Activated naive CD8-positive, alpha-beta T cell treated with anti-CD3 and anti-CD28 coated beads, Interleukin-2, amount 10 ng/mL, durations not matched to agents 7 days and 5 days (primary cell): ENCODE data around the gene MAGI1. TPM values are rescaled to one million over a fixed set of nuclear protein-coding genes. Genes with fewer than 3 reads are reported as not detected.

Experiments
- ATAC-seq: fragments of 150-1000 bp; cut with Tn5 transposase; one replicate; pipeline ENCODE4 v1.10.0; 2021; ENCODE audit warnings: low read depth, moderate library complexity
- POLR2A ChIA-PET: fragments of 350-600 bp; sonication (Branson Sonifier 250); formaldehyde crosslinking; loops from one replicate; lab custom pipeline; 2021; ENCODE audit warnings: antibody characterized with exemption; lab: Charles Lee
- DNase-seq: peaks from one replicate; pipeline ENCODE4 v3.0.0; 2021
- H3K27ac Mint-ChIP-seq: one replicate; pipeline ENCODE4 v1.8.0; 2022; ENCODE audit warnings: mild to moderate bottlenecking, mixed read lengths
- H3K27me3 Mint-ChIP-seq: one replicate; pipeline ENCODE4 v1.8.0; 2022; ENCODE audit warnings: mild to moderate bottlenecking, moderate library complexity, mixed read lengths
- H3K36me3 Mint-ChIP-seq: one replicate; pipeline ENCODE4 v1.8.0; 2021; ENCODE audit warnings: mild to moderate bottlenecking, mixed read lengths
- H3K4me1 Mint-ChIP-seq: one replicate; pipeline ENCODE4 v1.8.0; 2021; ENCODE audit warnings: mixed read lengths
- H3K4me3 Mint-ChIP-seq: one replicate; pipeline ENCODE4 v1.8.0; 2022; ENCODE audit warnings: mild to moderate bottlenecking, moderate library complexity, mixed read lengths
- H3K9me3 Mint-ChIP-seq: one replicate; pipeline ENCODE4 v1.8.0; 2021; ENCODE audit warnings: mixed read lengths
- total RNA-seq, 2 experiments: library from RNA; stranded (reverse); gene quantifications; one replicate each; pipeline ENCODE4 v1.2.3, GENCODE V29; 2021

MAGI1 gene
- total RNA-seq, 2 experiments from 2014 or later, result not detected

GRCh38 chr3:65584002-65584401 lies 454.7 kb downstream of the MAGI1 start:
- no peak for ATAC-seq
- DNase-seq, result no peak
- Mint-ChIP-seq H3K27me3 (no peaks in the 10 kb centered on the region), H3K4me3 (no peak overlapping the region), H3K4me1 (no peaks in the 10 kb centered on the region), H3K27ac (no peak overlapping the region), H3K36me3 (no peaks in the 10 kb centered on the region), H3K9me3 (no peaks in the 10 kb centered on the region)
- POLR2A ChIA-PET, result no interaction called here

GRCh38 chr3:65583188-65583587 lies 455.5 kb downstream of the MAGI1 start:
- Mint-ChIP-seq H3K27me3 (no peaks in the 10 kb centered on the region), H3K27ac (no peak overlapping the region), H3K4me3 (no peak overlapping the region), H3K9me3 (no peaks in the 10 kb centered on the region), H3K4me1 (no peaks in the 10 kb centered on the region), H3K36me3 (no peaks in the 10 kb centered on the region)
- POLR2A ChIA-PET, result no interaction called here
- ATAC-seq (no peak), DNase-seq (no peak)

DNA sequence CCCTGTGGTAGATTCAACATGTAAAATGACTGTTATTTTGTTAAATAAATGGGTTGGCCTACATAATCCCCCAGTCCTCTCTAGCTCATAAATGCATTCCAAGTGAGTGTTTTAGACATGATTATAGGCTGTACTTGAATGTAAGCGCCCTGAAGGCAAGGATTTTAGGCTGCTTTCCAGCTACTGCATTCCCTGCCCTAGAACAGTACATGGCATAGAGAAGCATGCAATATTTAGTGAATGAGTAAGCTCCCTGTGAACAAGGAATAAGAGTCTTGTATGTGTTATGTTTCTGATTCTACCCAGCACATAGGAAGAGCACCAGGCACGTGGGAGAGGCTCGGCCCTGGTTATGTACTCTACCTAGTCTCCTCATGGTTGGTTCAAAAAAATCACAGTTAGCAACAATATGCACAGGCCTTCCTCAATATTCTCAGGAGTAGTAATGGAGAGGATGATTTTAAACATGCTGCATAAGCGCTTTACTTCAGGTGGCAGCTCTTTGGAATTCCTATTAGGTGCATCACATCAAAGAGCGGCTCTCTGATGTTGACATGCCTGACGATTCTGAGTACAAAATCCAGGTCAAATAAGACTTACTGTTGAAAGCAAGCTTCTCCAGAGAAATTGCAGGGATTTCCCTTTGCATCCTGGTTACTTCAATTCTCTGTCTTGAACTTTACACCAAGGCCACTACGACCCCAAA lies 456.6 kb downstream of the MAGI1 start:
- no peaks in the 10 kb centered on the region for H3K27me3 Mint-ChIP-seq
- no peak overlapping the region for H3K27ac Mint-ChIP-seq
- no peaks in the 10 kb centered on the region for H3K36me3 Mint-ChIP-seq
- H3K9me3 Mint-ChIP-seq, result no peaks in the 10 kb centered on the region
- no peaks in the 10 kb centered on the region for H3K4me1 Mint-ChIP-seq
- H3K4me3 Mint-ChIP-seq, result no peak overlapping the region
- ATAC-seq (no peak), DNase-seq (no peak)
- POLR2A ChIA-PET, result no interaction called here

- ATAC-seq (no peak), DNase-seq (no peak)
- Mint-ChIP-seq H3K36me3 (no peaks in the 10 kb centered on the region), H3K9me3 (no peaks in the 10 kb centered on the region), H3K27ac (no peak overlapping the region), H3K4me1 (no peaks in the 10 kb centered on the region), H3K27me3 (no peaks in the 10 kb centered on the region), H3K4me3 (no peak overlapping the region)
- POLR2A ChIA-PET, result no interaction called here
Observed at GRCh38 chr3:65581313-65581712, 457.4 kb downstream of the MAGI1 start.

DNA sequence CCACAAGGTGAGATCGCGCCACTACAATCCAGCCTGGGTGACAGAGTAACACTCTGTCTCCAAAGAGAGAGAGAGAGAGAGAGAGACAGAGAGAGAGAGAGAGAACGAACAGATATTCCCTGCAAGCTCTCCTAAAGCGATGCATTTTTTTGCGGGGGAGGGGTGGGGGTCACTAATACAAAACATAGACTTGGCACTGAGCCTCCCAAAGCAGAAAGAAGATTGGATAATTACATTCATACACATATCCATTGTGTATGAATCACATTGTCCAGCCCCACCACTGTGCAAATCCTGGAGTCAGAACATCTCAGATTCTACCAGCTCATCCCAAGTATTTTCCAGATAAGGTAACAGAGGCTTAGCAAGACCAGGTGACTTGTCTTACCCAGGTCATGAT lies 459.9 kb downstream of the MAGI1 start:
- ATAC-seq, result no peak
- Mint-ChIP-seq H3K9me3 (no peaks in the 10 kb centered on the region), H3K4me1 (no peaks in the 10 kb centered on the region), H3K27me3 (no peaks in the 10 kb centered on the region), H3K36me3 (no peaks in the 10 kb centered on the region), H3K27ac (no peak overlapping the region), H3K4me3 (no peak overlapping the region)
- POLR2A ChIA-PET, result no interaction called here
- DNase-seq, result no peak

DNA sequence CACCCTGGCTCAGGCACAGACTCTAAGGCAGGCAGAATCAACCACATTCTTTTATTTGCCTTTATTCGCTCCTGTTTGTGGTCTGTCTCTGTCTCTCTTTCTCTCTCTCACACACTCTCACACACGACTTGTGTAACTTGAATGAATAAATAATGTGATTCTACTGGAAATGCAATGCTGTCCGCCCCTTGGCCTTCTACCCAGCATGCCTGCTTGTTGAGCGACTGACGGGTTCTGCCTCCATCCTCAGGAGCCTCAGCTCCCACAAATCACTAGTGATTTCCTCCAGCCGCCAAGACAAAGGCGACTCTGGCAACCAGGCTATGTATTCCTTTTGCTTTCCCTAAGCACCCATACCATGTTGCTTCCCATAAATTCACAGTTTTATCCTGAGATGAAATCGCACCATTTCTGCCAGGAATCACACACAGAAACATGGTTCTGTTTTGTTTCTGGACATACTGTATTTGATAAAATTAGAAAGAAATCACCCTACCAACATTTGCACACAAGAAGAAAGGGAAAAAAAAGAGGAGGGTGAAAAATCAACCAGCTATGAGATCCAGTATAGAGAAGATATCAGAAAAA lies 460.8 kb downstream of the MAGI1 start:
- ATAC-seq (no peak), DNase-seq (no peak)
- Mint-ChIP-seq H3K9me3 (no peaks in the 10 kb centered on the region), H3K36me3 (no peaks in the 10 kb centered on the region), H3K27me3 (no peaks in the 10 kb centered on the region), H3K4me3 (no peak overlapping the region), H3K27ac (no peak overlapping the region), H3K4me1 (no peaks in the 10 kb centered on the region)
- POLR2A ChIA-PET, result no interaction called here

GRCh38 chr3:65576966-65577365 lies 461.8 kb downstream of the MAGI1 start:
- Mint-ChIP-seq H3K27ac (no peak overlapping the region), H3K4me3 (no peak overlapping the region), H3K36me3 (no peaks in the 10 kb centered on the region), H3K27me3 (no peaks in the 10 kb centered on the region), H3K4me1 (no peaks in the 10 kb centered on the region), H3K9me3 (no peaks in the 10 kb centered on the region)
- POLR2A ChIA-PET, result no interaction called here
- no peak for DNase-seq
- ATAC-seq, result no peak

- no peak for ATAC-seq
- Mint-ChIP-seq H3K36me3 (no peaks in the 10 kb centered on the region), H3K27ac (no peak overlapping the region), H3K4me3 (no peak overlapping the region), H3K4me1 (no peaks in the 10 kb centered on the region), H3K27me3 (no peaks in the 10 kb centered on the region), H3K9me3 (no peaks in the 10 kb centered on the region)
- no peak for DNase-seq
- POLR2A ChIA-PET, result no interaction called here
Observed at GRCh38 chr3:65576228-65576627, 462.5 kb downstream of the MAGI1 start.

DNA sequence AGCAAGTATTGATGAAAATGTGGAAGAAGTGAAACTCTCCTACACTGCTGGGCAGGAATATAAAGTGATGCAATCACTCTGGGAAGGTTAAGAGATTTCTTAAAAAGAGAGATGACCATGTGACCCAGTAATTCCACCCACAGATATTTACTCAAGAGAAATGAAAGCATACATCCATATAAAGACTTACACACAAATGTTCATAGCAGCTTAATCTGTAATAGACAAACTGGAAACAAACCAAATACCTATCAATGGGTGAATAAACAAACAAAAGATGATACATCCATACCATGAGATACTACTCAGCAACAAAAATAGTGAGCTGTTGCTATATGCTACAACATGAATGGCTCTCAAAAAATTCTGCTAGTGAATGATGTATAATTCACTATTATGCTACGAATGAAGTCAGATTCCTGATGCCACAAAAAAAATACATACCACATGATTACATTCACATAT lies 463.3 kb downstream of the MAGI1 start:
- Mint-ChIP-seq H3K4me3 (no peak overlapping the region), H3K9me3 (no peaks in the 10 kb centered on the region), H3K36me3 (no peaks in the 10 kb centered on the region), H3K27me3 (no peaks in the 10 kb centered on the region), H3K27ac (no peak overlapping the region), H3K4me1 (no peaks in the 10 kb centered on the region)
- POLR2A ChIA-PET, result no interaction called here
- ATAC-seq, result no peak
- no peak for DNase-seq

- H3K4me1 Mint-ChIP-seq, result no peaks in the 10 kb centered on the region
- no peak for DNase-seq
- ATAC-seq, result no peak
- H3K27me3 Mint-ChIP-seq, result no peaks in the 10 kb centered on the region
- POLR2A ChIA-PET, result no interaction called here
- no peak overlapping the region for H3K27ac Mint-ChIP-seq
- no peaks in the 10 kb centered on the region for H3K36me3 Mint-ChIP-seq
- H3K4me3 Mint-ChIP-seq, result no peak overlapping the region
- no peaks in the 10 kb centered on the region for H3K9me3 Mint-ChIP-seq
Observed at GRCh38 chr3:65573548-65574116, 465.1 kb downstream of the MAGI1 start.

DNA sequence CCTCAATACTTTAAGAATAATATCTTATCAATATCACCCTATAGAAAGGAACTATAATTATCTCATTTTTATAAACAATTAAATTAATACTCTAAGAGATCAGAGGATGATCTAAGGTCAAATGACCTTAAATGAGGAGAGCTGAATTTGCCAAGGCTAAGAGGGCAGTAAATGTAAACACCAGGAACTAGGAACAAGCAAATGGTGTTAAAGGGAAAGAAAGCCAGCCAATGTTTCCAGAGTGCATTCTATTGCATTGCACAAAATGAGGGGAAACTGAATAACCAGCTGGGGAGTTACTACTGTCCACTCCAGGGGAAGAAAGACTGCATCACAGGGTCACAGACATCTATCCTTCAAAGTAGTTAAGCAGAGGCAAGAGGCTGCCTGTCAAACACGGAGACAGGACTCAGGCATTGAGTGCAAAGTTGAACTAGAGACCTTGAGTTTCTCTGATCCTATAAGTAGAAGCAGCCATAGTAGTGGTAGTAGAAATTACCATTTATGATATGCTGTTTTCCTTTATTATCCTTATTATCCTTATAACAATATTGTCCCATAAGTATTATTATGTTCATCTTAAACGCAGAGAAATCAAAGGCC lies 466.4 kb downstream of the MAGI1 start:
- Mint-ChIP-seq H3K4me1 (no peaks in the 10 kb centered on the region), H3K27me3 (no peaks in the 10 kb centered on the region), H3K27ac (no peak overlapping the region), H3K36me3 (no peaks in the 10 kb centered on the region), H3K4me3 (no peak overlapping the region), H3K9me3 (no peaks in the 10 kb centered on the region)
- POLR2A ChIA-PET, result no interaction called here
- ATAC-seq (no peak), DNase-seq (no peak)

GRCh38 chr3:65569845-65570405 lies 468.8 kb downstream of the MAGI1 start:
- ATAC-seq, result no peak
- Mint-ChIP-seq H3K9me3 (no peaks in the 10 kb centered on the region), H3K4me3 (no peak overlapping the region), H3K27me3 (no peaks in the 10 kb centered on the region), H3K27ac (no peak overlapping the region), H3K4me1 (no peaks in the 10 kb centered on the region), H3K36me3 (no peaks in the 10 kb centered on the region)
- DNase-seq, result no peak
- POLR2A ChIA-PET, result no interaction called here

GRCh38 chr3:65569129-65569528 lies 469.6 kb downstream of the MAGI1 start:
- POLR2A ChIA-PET, result no interaction called here
- ATAC-seq (no peak), DNase-seq (no peak)
- Mint-ChIP-seq H3K27me3 (no peaks in the 10 kb centered on the region), H3K4me3 (no peak overlapping the region), H3K27ac (no peak overlapping the region), H3K9me3 (no peaks in the 10 kb centered on the region), H3K4me1 (no peaks in the 10 kb centered on the region), H3K36me3 (no peaks in the 10 kb centered on the region)

DNA sequence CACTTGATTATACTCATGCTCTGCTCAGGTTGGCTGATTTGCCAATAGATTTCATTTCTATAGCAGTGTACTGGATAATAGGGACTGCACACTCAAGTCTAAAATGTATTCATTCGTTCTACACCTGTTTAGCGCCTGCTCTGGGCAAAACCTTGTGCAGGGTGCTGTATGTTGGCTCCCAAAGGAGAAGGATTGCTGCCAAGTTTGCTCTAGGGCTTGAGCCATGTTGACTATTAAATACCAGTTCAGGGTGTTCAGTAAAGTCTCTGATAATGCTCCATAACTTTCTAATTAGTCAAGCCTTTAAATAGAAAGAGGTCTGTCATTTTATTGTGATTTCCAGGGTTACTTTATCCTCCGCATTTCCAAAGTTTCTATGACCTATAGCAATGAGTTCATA lies 470.2 kb downstream of the MAGI1 start:
- no peak for ATAC-seq
- POLR2A ChIA-PET, result no interaction called here
- Mint-ChIP-seq H3K4me3 (no peak overlapping the region), H3K36me3 (no peaks in the 10 kb centered on the region), H3K9me3 (no peaks in the 10 kb centered on the region), H3K4me1 (no peaks in the 10 kb centered on the region), H3K27ac (no peak overlapping the region), H3K27me3 (no peaks in the 10 kb centered on the region)
- no peak for DNase-seq
